BLaER1 treated with 17β-estradiol and CSF1 and Interleukin-3, amounts not matched to agents 10 nM and 100 nM (cell line): Measurements from ENCODE around the gene ARHGEF40.

ENCODE experiments used
- H3K27ac ChIP-seq, 11 experiments: shearing (Covaris generic); formaldehyde crosslinking; 2 replicates each; pipeline ENCODE4 v1.8.1; 2022
- H3K27me3 ChIP-seq, 11 experiments: shearing (Covaris generic); formaldehyde crosslinking; 2 replicates each; pipeline ENCODE4 v1.8.1; 2022
- H3K36me3 ChIP-seq, 11 experiments: shearing (Covaris generic); formaldehyde crosslinking; 2 replicates each; pipeline ENCODE4 v1.8.1; 2022
- H3K4me1 ChIP-seq, 10 experiments: shearing (Covaris generic); formaldehyde crosslinking; 2 replicates each; pipeline ENCODE4 v1.8.1; 2022
- H3K4me2 ChIP-seq, 11 experiments: shearing (Covaris generic); formaldehyde crosslinking; 2 replicates each; pipeline ENCODE4 v1.8.1; 2022
- H3K4me3 ChIP-seq, 10 experiments: shearing (Covaris generic); formaldehyde crosslinking; 2 replicates each; pipeline ENCODE4 v1.8.1; 2022
- H3K9ac ChIP-seq, 11 experiments: shearing (Covaris generic); formaldehyde crosslinking; 2 replicates each; pipeline ENCODE4 v1.8.1; 2022
- H3K9me3 ChIP-seq, 11 experiments: shearing (Covaris generic); formaldehyde crosslinking; replicated peaks in 1 of 11; 2 replicates each; pipeline ENCODE4 v1.8.1; 2022
- H4K20me1 ChIP-seq, 11 experiments: shearing (Covaris generic); formaldehyde crosslinking; 2 replicates each; pipeline ENCODE4 v1.8.1; 2022
- Cebpa-rat ChIP-seq, 11 experiments: shearing (Covaris generic); IDR thresholded peaks; 2 replicates each; pipeline ENCODE4 v1.8.1; 2022

Gene ARHGEF40

GRCh38 chr14:21090194-21090939, 20.3 kb downstream of the ARHGEF40 start:
- Histone ChIP-seq H3K9ac (no peak overlapping the region), H3K4me2 (no peak overlapping the region), H3K36me3 (peaks cover 16 to 71% (median 53%) of the 10 kb centered on the region in 11 experiments), H3K9me3 (no peaks in the 10 kb centered on the region), H3K27me3 (no peaks in the 10 kb centered on the region), H3K27ac (peak overlapping the region in 1 of 11 experiments; percentile 31; a peak in 4 of 22 replicates), H3K4me1 (peaks cover 20 to 81% (median 67%) of the 10 kb centered on the region in 10 experiments), H4K20me1 (peaks cover 5 to 85% (median 45%) of the 10 kb centered on the region in 11 experiments; a peak in 15 of 22 replicates), H3K4me3 (no peak overlapping the region)
- no peak for TF ChIP-seq Cebpa-rat (IDR thresholded peaks at IDR 0.05)

- Histone ChIP-seq H3K27me3 (no peaks in the 10 kb centered on the region), H4K20me1 (peaks cover 5 to 91% (median 47%) of the 10 kb centered on the region in 11 experiments; a peak in 15 of 22 replicates), H3K27ac (peak overlapping the region in 4 of 11 experiments; percentile 61 to 84 (median 70); a peak in 3 of 22 replicates), H3K4me1 (peaks cover 21 to 76% (median 61%) of the 10 kb centered on the region in 10 experiments), H3K9me3 (no peaks in the 10 kb centered on the region), H3K4me3 (no peak overlapping the region), H3K36me3 (peaks cover 9 to 64% (median 47%) of the 10 kb centered on the region in 11 experiments), H3K4me2 (peak overlapping the region in 10 of 11 experiments; percentile 64 to 86 (median 78); a peak in 12 of 22 replicates), H3K9ac (peak overlapping the region in 4 of 11 experiments; percentile 64 to 79 (median 76); a peak in 5 of 22 replicates)
- TF ChIP-seq Cebpa-rat (IDR thresholded peaks at IDR 0.05): no peak
Observed at GRCh38 chr14:21090940-21091663, 21.0 kb downstream of the ARHGEF40 start.

GRCh38 chr14:21091821-21092272, 21.7 kb downstream of the ARHGEF40 start:
- Histone ChIP-seq H4K20me1 (peaks cover 5 to 96% (median 47%) of the 10 kb centered on the region in 11 experiments; a peak in 15 of 22 replicates), H3K27ac (peak overlapping the region in 10 of 11 experiments; percentile 18 to 84 (median 63); a peak in 18 of 22 replicates), H3K9ac (peak overlapping the region; percentile 17 to 79 (median 64); a peak in 19 of 22 replicates), H3K4me2 (peak overlapping the region; percentile 55 to 86 (median 75)), H3K4me1 (peaks cover 24 to 76% (median 63%) of the 10 kb centered on the region in 10 experiments), H3K27me3 (no peaks in the 10 kb centered on the region), H3K4me3 (peak overlapping the region in 5 of 10 experiments; percentile 1 to 51 (median 24); a peak in 4 of 20 replicates), H3K9me3 (no peaks in the 10 kb centered on the region), H3K36me3 (peaks cover 8 to 56% (median 39%) of the 10 kb centered on the region in 11 experiments)
- no peak for TF ChIP-seq Cebpa-rat (IDR thresholded peaks at IDR 0.05)

- Histone ChIP-seq H3K4me3 (peak overlapping the region in 5 of 10 experiments; percentile 1 to 51 (median 24); a peak in 4 of 20 replicates), H3K4me2 (peak overlapping the region; percentile 55 to 86 (median 75)), H3K9me3 (no peaks in the 10 kb centered on the region), H3K36me3 (peaks cover 8 to 52% (median 38%) of the 10 kb centered on the region in 11 experiments; a peak in 21 of 22 replicates), H3K27me3 (no peaks in the 10 kb centered on the region), H3K9ac (peak overlapping the region; percentile 17 to 79 (median 64); a peak in 19 of 22 replicates), H3K4me1 (peaks cover 24 to 76% (median 63%) of the 10 kb centered on the region in 10 experiments), H4K20me1 (peaks cover 0 to 96% (median 41%) of the 10 kb centered on the region in 11 experiments; a peak in 15 of 22 replicates), H3K27ac (peak overlapping the region in 10 of 11 experiments; percentile 18 to 84 (median 63); a peak in 18 of 22 replicates)
- TF ChIP-seq Cebpa-rat (IDR thresholded peaks at IDR 0.05): no peak
Observed at GRCh38 chr14:21092273-21093011, 22.3 kb downstream of the ARHGEF40 start.

- H3K36me3 ChIP-seq: peaks cover 8 to 51% (median 38%) of the 10 kb centered on the region in 11 experiments; a peak in 21 of 22 replicates
Observed at GRCh38 chr14:21093018-21093417, 22.9 kb downstream of the ARHGEF40 start.

GRCh38 chr14:21093769-21094681, 23.9 kb downstream of the ARHGEF40 start:
- peak overlapping the region in 4 of 11 experiments; percentile 15 to 83 (median 34); a peak in 7 of 22 replicates for H3K4me2 ChIP-seq
- no peak overlapping the region for H3K27ac ChIP-seq

More at GRCh38 chr14:21093018-21093417, 22.9 kb downstream of the ARHGEF40 start:
- no peak for TF ChIP-seq Cebpa-rat (IDR thresholded peaks at IDR 0.05)
- no peak overlapping the region for H3K27ac ChIP-seq
- H3K27me3 ChIP-seq: no peaks in the 10 kb centered on the region
- H3K4me3 ChIP-seq: no peak overlapping the region
- H3K9ac ChIP-seq: no peak overlapping the region
- H3K4me2 ChIP-seq: peak overlapping the region in 9 of 11 experiments; percentile 8 to 85 (median 71); a peak in 13 of 22 replicates
- peaks cover 24 to 72% (median 59%) of the 10 kb centered on the region in 10 experiments for H3K4me1 ChIP-seq
- no peaks in the 10 kb centered on the region for H3K9me3 ChIP-seq
- H4K20me1 ChIP-seq: peaks cover 0 to 91% (median 36%) of the 10 kb centered on the region in 11 experiments; a peak in 15 of 22 replicates

More at GRCh38 chr14:21093769-21094681, 23.9 kb downstream of the ARHGEF40 start:
- Histone ChIP-seq H3K9me3 (no peaks in the 10 kb centered on the region), H3K9ac (no peak overlapping the region; a peak in 2 of 22 replicates), H3K36me3 (peaks cover 8 to 41% (median 33%) of the 10 kb centered on the region in 11 experiments; a peak in 21 of 22 replicates), H3K4me1 (peaks cover 24 to 65% (median 52%) of the 10 kb centered on the region in 10 experiments), H4K20me1 (peaks cover 0 to 80% (median 34%) of the 10 kb centered on the region in 11 experiments; a peak in 15 of 22 replicates), H3K27me3 (no peaks in the 10 kb centered on the region), H3K4me3 (no peak overlapping the region)
- TF ChIP-seq Cebpa-rat (IDR thresholded peaks at IDR 0.05): no peak
